Loucy (cell line): ENCODE measurements around the gene CPD.
"Not testable (repeated sequence)": the region's sequence is repeated elsewhere in the genome, so short reads cannot be mapped to it uniquely, and the experiment has no call there.

Source experiments
- CTCF ChIP-seq: fragments of 200-600 bp; sonication (generic); conservative IDR thresholded peaks from 2 replicates; pipeline ENCODE4 v1.5.1; 2014; ENCODE audit warnings: mild to moderate bottlenecking, antibody characterized with exemption, low read length
- EZH2phosphoT487 ChIP-seq: fragments of 200-600 bp; IDR thresholded peaks from 2 replicates; pipeline ENCODE4 v1.6.1; 2018; ENCODE audit warnings: antibody characterized with exemption, mild to moderate bottlenecking, moderate library complexity, borderline replicate concordance

DNA sequence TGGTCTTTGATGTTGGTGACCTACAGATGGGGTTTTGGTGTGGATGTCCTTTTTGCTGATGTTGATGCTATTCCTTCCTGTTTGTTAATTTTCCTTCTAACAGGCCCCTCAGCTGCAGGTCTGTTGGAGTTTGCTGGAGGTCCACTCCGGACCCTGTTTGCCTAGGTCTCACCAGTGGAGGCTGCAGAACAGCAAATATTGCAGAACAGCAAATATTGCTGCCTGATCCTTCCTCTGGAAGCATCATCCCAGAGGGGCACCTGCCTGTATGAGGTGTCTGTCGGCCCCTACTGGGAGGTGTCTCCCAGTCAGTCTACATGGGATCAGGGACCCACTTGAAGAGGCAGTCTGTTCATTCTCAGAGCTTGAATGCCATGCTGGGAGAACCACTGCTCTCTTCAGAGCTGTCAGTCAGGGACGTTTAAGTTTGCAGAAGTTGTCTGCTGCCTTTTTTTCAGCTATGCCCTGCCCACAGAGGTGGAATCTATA lies 33.3 kb downstream of the CPD start:
- not testable (repeated sequence) for TF ChIP-seq CTCF, EZH2phosphoT487
